CD4-positive, alpha-beta T cell treated with Interleukin-15 for 1 hour (primary cell): ENCODE results near the gene TBC1D16.

Source experiments
- DNase-seq: peaks from one replicate; pipeline ENCODE4 v3.0.0-alpha.2; 2020

The TBC1D16 gene

GRCh38 chr17:79936050-79936449, 99.6 kb downstream of the TBC1D16 start:
- no peak for DNase-seq

GRCh38 chr17:79935197-79935885, 100.3 kb downstream of the TBC1D16 start:
- no peak for DNase-seq

DNA sequence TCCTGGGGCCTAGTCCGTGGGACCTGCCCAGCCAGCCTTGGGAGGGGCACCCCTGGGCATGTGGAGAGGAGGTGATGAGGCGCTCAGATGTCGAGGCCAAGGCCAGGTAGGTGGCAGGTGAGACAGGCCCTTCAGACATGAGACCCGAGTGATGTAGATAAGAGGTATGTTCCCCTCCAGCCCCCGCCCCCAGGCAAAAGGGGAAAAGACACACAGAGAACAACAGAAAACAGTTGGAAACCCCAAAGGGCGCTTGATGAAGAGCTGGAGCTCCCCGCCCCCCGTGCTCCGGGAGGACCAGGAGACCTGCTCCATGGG, 101.1 kb downstream of the TBC1D16 start:
- DNase-seq: no peak

- peak; percentile 59 for DNase-seq
Observed at GRCh38 chr17:79933863-79934652, 101.6 kb downstream of the TBC1D16 start.

GRCh38 chr17:79932451-79933306, 103.0 kb downstream of the TBC1D16 start:
- DNase-seq: no peak

DNA sequence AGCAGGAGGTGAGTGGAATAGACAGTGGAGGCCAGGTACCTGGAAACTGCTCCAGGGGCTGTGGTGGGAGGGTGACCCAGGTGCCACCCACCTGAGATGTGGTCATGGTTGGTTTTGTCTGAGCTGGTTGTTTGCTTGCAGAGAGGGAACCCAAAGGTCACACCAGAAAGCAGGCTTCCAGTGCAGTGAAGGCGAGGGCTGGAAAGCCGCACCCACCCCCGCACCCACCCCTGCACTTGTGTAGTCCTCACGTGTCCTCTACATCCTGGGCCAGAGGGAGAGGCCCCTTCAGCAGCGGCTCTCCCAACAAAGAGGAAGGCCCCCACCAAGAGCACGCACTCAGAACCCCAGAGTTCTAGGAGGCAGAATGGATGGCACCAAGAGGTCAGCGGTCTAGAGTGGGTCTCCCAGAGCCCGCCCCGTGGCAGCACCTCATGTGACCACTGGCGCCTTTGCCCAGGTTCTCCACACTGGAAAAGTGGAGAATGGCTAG, 103.8 kb downstream of the TBC1D16 start:
- no peak for DNase-seq

DNA sequence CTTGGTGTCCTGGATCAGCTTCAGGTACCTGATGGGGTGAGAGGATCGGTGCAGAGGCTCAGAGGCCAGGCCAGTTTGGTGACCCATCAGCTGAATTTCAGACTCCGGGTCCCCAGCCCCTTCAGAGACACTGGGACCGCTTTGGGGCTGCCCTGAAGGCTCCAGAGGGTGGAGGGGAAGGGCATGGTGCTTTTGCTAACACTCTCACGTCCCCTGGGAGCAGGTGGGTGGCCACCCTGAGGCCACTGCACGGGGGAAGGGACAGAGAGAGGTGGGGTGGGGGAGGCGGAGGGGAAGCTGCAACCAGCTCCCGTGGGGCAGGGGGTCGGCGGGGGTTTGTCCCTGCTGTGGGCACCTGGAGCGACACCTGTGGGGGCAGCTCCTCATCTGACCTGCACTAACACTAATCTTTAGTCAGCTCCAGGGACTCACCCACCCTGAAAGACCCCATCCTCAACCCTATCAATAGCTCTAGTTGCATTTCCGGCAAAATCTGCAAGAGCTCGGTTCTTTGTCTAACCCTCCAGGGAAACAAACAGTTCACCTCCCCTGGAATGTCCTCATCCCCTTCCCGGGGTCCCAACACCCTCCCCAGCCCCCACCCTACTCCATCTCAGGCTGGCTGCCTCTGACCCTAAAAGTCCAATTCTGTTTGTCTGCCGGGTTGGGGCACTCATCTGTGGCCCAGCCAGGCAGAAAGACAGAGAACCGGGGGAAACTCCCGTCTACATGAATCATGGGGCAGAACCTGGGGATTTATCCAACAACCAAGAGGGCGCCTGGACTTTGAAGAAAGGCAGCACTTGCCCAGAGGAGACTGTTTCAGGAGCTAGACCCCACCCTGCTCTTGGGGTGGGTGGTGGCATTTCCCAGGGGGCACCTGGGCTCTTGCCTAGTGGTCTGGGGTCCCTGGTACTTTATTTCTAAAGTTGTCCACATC, 104.5 kb downstream of the TBC1D16 start:
- no peak for DNase-seq

DNA sequence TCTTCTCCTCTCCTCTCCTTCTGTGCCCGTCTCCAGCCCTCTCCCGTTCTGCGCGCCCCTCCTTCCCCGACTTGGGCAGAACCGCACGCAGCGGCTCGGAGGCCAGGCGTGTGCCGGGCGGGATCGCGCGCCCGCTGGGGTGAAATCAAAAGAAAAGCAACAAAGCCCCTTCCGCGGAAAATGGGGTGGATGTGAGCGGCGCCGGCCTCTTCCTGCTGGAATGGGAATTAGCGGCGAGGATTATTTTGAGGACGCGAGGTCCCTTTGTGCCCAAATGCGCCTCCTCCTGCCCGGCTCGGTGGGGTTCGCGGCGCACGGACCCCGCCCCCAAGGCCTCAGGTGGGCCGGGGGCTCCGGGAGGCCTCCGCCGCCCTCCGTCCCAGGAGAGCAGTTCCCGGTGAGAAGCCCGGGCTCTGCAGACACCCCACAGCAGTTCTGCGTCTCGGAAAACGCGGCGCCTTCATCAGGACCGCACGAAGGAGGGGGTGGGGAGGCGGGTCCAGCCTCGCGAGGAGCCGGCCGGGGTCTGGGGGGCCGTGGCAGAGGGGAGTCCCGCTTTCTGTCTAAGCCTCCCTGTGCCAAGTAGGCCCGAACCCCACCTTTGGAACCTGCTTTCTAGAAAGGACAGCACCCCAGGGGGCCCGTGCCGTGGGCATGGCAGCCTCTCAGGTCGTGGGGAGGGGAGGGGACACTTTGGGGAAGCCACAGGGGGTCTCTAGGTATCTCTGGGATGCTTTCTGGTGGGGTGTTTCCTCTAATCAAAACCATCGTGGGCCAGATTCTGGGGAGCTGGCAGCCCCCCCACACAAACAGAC, 105.4 kb downstream of the TBC1D16 start:
- no peak for DNase-seq

GRCh38 chr17:79929257-79930061, 106.2 kb downstream of the TBC1D16 start:
- no peak for DNase-seq

DNA sequence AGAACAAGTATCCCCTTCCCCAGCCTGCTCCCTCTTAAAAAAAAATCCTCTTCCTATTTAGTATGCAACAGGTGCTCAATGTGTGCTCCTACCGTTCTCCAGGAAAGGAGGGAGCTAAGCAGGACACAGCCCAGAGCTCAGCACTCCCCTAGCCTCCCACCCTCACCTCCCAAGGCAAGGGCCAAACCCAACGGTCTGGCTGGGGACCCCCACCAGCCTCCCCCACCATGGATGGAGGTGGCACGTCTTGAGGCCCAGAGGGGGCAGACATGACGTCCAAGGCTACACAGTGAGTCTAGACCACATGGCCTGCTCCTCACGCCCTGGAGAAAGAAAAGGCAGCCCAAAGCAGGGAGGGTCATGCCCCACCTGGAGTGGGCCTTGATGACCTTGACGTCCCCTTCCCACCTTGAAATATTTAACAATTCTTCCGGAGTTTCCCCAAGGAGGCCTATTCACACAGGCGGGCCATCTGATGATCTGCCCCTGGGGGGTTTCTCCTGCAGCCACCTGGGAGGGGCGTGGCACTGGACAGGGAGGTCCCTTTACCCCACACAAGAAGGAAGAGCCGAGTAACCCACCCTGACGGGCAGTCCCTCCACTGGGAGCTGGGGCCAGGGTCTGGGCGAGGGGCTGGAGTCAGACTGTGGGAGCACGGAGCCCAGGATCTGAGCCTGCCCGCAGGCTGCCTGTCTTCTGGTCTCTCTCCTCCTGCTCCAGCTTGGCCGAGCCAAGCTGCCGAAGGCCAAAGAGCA, 107.0 kb downstream of the TBC1D16 start:
- no peak for DNase-seq

- no peak for DNase-seq
Observed at GRCh38 chr17:79927688-79928501, 107.8 kb downstream of the TBC1D16 start.

GRCh38 chr17:79927136-79927661, 108.5 kb downstream of the TBC1D16 start:
- DNase-seq: no peak

- DNase-seq: no peak
Observed at GRCh38 chr17:79926605-79927135, 109.0 kb downstream of the TBC1D16 start.

- DNase-seq: no peak
Observed at GRCh38 chr17:79926142-79926604, 109.5 kb downstream of the TBC1D16 start.

DNA sequence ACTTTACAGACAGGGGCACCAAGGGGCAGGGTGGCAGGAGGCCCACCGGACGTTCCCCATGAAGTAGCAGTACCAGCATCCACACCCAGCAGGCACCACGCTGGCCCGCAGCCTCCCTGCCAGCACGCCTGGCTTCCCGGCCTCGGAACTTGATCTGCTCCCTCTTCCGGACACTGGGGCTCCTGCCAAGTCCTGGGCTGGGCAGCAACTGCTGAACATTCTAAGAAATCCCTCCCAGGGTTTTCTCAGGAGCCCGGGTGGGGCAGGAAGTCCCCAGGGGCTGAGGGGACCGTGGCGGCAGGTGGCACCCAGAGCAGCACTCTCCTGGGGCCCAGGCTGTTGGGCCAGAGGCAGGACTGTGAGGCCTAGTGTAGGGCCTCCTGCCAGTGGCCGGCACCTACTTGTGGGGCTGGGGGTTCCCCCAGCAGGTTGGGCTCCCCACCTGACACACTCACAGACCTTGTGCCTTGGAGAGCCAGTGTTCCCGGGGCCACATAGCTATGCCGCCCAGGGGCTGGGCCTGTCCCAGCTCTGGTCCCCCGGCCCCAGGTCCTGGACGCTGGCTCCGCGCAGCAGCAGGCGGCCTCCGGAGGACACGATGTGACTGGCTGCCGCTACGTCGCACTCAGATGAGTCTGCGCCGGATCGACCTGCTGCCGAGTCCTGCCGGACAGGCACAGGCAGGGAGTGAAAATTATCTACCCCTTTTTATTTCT, 110.3 kb downstream of the TBC1D16 start:
- DNase-seq: no peak

GRCh38 chr17:79924639-79924976, 111.1 kb downstream of the TBC1D16 start:
- DNase-seq: no peak

GRCh38 chr17:79923974-79924638, 111.6 kb downstream of the TBC1D16 start:
- DNase-seq: no peak
